ENCODE data around the gene USP32. TPM values are rescaled to one million over a fixed set of nuclear protein-coding genes. Genes with fewer than 3 reads are reported as not detected.
A peak's percentile ranks its signal among the peaks of the same experiment; 100 is the strongest.

USP32 gene
- total and polyA plus RNA-seq, 8 donors, result 7.7 to 25.5 (median 15.8) TPM

- H3K4me1 ChIP-seq, result peaks cover 0 to 7% (median under 1%) of the 10 kb centered on the region in 3 donors
- no peak overlapping the region for H3K4me3 ChIP-seq
- ATAC-seq (no peak), FAIRE-seq (no peak), DNase-seq (peak in 1 of 6 donors; percentile 35)
- intact Hi-C loops (cut with DNase I), result no loop called here
- H3K27me3 ChIP-seq, result peaks cover 0 to 9% (median 3%) of the 10 kb centered on the region in 4 donors
- H3K9me3 ChIP-seq, result no peaks in the 10 kb centered on the region
- 61 to 62% methylated on average over 8 of the region's 8 CpGs for WGBS, 2 donors
- H3K27ac ChIP-seq, result peak overlapping the region in 1 of 4 donors; percentile 28
- TF ChIP-seq, protein P1, sequence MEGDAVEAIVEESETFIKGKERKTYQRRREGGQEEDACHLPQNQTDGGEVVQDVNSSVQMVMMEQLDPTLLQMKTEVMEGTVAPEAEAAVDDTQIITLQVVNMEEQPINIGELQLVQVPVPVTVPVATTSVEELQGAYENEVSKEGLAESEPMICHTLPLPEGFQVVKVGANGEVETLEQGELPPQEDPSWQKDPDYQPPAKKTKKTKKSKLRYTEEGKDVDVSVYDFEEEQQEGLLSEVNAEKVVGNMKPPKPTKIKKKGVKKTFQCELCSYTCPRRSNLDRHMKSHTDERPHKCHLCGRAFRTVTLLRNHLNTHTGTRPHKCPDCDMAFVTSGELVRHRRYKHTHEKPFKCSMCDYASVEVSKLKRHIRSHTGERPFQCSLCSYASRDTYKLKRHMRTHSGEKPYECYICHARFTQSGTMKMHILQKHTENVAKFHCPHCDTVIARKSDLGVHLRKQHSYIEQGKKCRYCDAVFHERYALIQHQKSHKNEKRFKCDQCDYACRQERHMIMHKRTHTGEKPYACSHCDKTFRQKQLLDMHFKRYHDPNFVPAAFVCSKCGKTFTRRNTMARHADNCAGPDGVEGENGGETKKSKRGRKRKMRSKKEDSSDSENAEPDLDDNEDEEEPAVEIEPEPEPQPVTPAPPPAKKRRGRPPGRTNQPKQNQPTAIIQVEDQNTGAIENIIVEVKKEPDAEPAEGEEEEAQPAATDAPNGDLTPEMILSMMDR (IDR thresholded peaks at IDR 0.05), result no peak
- H3K36me3 ChIP-seq, result no peaks in the 10 kb centered on the region
Measured at GRCh38 chr17:60147553-60148223, 244.2 kb downstream of the USP32 start.

DNA sequence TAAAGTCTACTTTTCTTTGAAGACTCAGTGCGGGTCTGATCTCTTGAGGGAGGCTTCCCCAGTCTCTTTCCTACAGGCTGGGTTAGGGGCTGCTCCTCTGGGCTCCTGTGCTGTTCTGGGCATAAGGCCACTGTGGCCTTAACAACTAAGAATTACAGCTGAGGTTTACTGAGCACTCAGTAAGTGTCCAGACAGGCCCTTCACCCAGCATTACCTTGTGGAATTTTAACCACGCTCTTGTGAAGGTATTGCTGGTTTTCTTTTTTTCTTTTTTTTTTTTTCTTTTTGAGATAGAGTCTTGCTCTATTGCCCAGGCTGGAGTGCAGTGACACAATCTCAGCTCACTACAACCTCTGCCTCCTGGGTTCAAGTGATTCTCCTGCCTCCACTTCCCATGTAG, 245.7 kb downstream of the USP32 start:
- intact Hi-C loops (cut with DNase I), result no loop called here
- Histone ChIP-seq H3K4me1 (peaks cover 4 to 8% (median 4%) of the 10 kb centered on the region in 3 donors), H3K9me3 (no peaks in the 10 kb centered on the region), H3K4me3 (no peak overlapping the region), H3K27me3 (peaks cover 0 to 9% (median 3%) of the 10 kb centered on the region in 4 donors), H3K36me3 (no peaks in the 10 kb centered on the region), H3K27ac (no peak overlapping the region)
- ATAC-seq, result no peak
- FAIRE-seq, result no peak
- TF ChIP-seq, protein P1 (IDR thresholded peaks at IDR 0.05), result no peak
- peak in 1 of 6 donors; percentile 2 for DNase-seq
- WGBS, 2 donors, result 79 to 81% methylated on average over 2 of the region's 2 CpGs

GRCh38 chr17:60145006-60145935, 246.7 kb downstream of the USP32 start:
- Histone ChIP-seq H3K27me3 (peaks cover 0 to 6% (median 0%) of the 10 kb centered on the region in 4 donors), H3K36me3 (no peaks in the 10 kb centered on the region), H3K4me1 (peaks cover 4 to 11% (median 5%) of the 10 kb centered on the region in 3 donors), H3K4me3 (no peak overlapping the region), H3K27ac (no peak overlapping the region), H3K9me3 (no peaks in the 10 kb centered on the region)
- DNase-seq (peak in 1 of 6 donors; percentile 14), FAIRE-seq (no peak), ATAC-seq (no peak)
- intact Hi-C loops (cut with DNase I), result no loop called here
- WGBS, 2 donors, result 36 to 39% methylated on average over 17 of the region's 17 CpGs
- TF ChIP-seq, protein P1 (IDR thresholded peaks at IDR 0.05), result no peak

DNA sequence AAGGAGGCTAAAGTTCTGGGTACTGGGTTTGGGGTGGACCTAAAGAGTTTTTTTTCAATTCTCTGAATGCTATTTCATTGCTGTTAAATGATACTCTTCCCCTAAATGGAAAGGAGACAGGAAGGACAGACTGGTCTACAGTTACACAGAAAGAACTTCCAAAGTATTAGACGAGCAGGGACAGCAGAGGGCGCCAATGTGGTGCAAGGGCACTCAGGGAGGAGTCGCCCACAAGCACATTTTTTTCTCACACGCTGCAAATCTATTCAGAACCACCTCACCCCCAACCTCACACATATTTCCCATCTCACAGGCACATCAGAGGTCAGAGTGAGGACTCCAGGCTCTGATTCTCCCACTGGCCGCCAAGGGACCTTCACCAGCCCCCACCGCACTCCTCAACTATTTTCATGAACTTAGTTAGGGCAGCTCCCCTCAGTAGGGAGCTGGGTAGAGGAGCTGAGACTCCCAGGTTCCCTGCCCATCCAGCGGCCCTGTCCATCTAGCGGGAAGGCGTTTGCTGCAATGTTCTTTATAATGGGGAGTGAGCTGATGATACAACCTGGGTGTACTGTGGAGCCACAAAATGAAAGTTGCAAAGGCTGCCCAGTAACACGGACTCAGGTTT, 248.9 kb downstream of the USP32 start:
- ATAC-seq, result peak; percentile 66 to 88 (median 80)
- FAIRE-seq, result no peak

More for the DNA sequence above, 248.9 kb downstream of the USP32 start:
- Histone ChIP-seq H3K27me3 (peaks cover 0 to 10% (median 2%) of the 10 kb centered on the region in 4 donors), H3K4me1 (peaks cover 5 to 15% (median 10%) of the 10 kb centered on the region in 3 donors), H3K9me3 (no peaks in the 10 kb centered on the region), H3K27ac (peak overlapping the region in 1 of 4 donors; percentile 4), H3K4me3 (no peak overlapping the region), H3K36me3 (no peaks in the 10 kb centered on the region)
- intact Hi-C loops (cut with DNase I), result no loop called here
- peak; percentile 76 to 93 (median 84) for DNase-seq
- TF ChIP-seq, protein P1 (IDR thresholded peaks at IDR 0.05), result peak; percentile 34 to 55 (median 43)
- whole genome bisulfite sequencing, 2 donors, result 10 to 11% methylated on average over 10 of the region's 10 CpGs
